Endothelial cell of umbilical vein (primary cell): ENCODE measurements around the gene DMWD. TPM values are rescaled to one million over a fixed set of nuclear protein-coding genes. Genes with fewer than 3 reads are reported as not detected.

Experiments
- BruUV-seq: library from RNA; stranded (reverse); fragments of 400-500 nt; replicated peaks from 2 replicates; lab custom pipeline; 2021; lab: Mats Ljungman, UMichigan
- CTCF ChIA-PET: fragments of 300-600, 350-600 bp; sonication (Branson Sonifier 250); formaldehyde crosslinking; loops from one replicate; lab custom pipeline; 2021; ENCODE audit warnings: antibody characterized with exemption, inconsistent platforms; lab: Charles Lee
- POLR2A ChIA-PET: fragments of 300-600, 350-600 bp; sonication (Branson Sonifier 250); formaldehyde crosslinking; loops from one replicate; lab custom pipeline; 2021; ENCODE audit warnings: antibody characterized with exemption, inconsistent platforms; lab: Charles Lee
- DNase-seq: peaks from one replicate; pipeline ENCODE4 v3.0.0-alpha.2; 2011; ENCODE audit warnings: low read depth, low spot score
- FAIRE-seq: peaks from 2 replicates; lab custom pipeline; 2011; peaks lifted over from hg19 to GRCh38; lab: Jason Lieb, UNC
- H2AFZ ChIP-seq: 2 replicates; pipeline ENCODE4 v1.6.0; 2012; ENCODE audit warnings: low read depth, low read length, control low read depth, inconsistent platforms
- H3K27ac ChIP-seq: 2 replicates; pipeline ENCODE4 v1.5.1; 2011; ENCODE audit warnings: low read depth, mild to moderate bottlenecking, control low read depth, low read length, moderate library complexity; ENCODE audit not compliant: insufficient read depth
- H3K27me3 ChIP-seq, 2 experiments: 2 replicates each; pipeline versions ENCODE4 v1.6.0 to v1.6.1; 2011; ENCODE audit warnings: low read length in 2 of 2, mixed read lengths in 1 of 2; ENCODE audit not compliant: control insufficient read depth in 2 of 2, insufficient read depth in 2 of 2
- H3K36me3 ChIP-seq, 2 experiments: 2 replicates in 1 of 2; 3 replicates in 1 of 2; pipeline ENCODE4 v1.5.1; 2011; ENCODE audit warnings: low read length in 2 of 2, mild to moderate bottlenecking in 1 of 2, moderate library complexity in 1 of 2; ENCODE audit not compliant: control insufficient read depth in 2 of 2, insufficient read depth in 2 of 2; ENCODE audit errors: extremely low read depth in 1 of 2
- H3K4me1 ChIP-seq: 3 replicates; pipeline ENCODE4 v1.5.1; 2011; ENCODE audit warnings: mild to moderate bottlenecking, low read length; ENCODE audit not compliant: control insufficient read depth, insufficient read depth; ENCODE audit errors: extremely low read depth
- H3K4me2 ChIP-seq: 2 replicates; pipeline ENCODE4 v1.6.1; 2011; ENCODE audit warnings: low read length, control low read depth, mixed read lengths; ENCODE audit not compliant: insufficient read depth
- H3K4me3 ChIP-seq, 3 experiments: fragments of 200-600 bp in 1 of 3; sonication (generic), shearing (Covaris generic) in 1 of 3; replicated peaks in 1 of 3; 2 replicates each; pipeline ENCODE4 v1.5.1; 2011 to 2016; ENCODE audit warnings: control low read depth in 3 of 3, low read length in 3 of 3, mild to moderate bottlenecking in 2 of 3, inconsistent platforms in 1 of 3, low read depth in 1 of 3, moderate library complexity in 1 of 3; ENCODE audit not compliant: insufficient read depth in 1 of 3
- H3K79me2 ChIP-seq: 2 replicates; pipeline ENCODE4 v1.6.0; 2012; ENCODE audit warnings: low read length, inconsistent platforms; ENCODE audit not compliant: control insufficient read depth, insufficient read depth
- H3K9ac ChIP-seq: replicated peaks from 2 replicates; pipeline ENCODE3; 2011; ENCODE audit warnings: low read length, control low read depth; ENCODE audit not compliant: insufficient read depth; ENCODE audit errors: extremely low read depth
- H3K9me1 ChIP-seq: replicated peaks from 3 replicates; pipeline ENCODE4 v1.6.0; 2011; ENCODE audit warnings: mild to moderate bottlenecking, low read length; ENCODE audit not compliant: control insufficient read depth, insufficient read depth; ENCODE audit errors: extremely low read depth
- H3K9me3 ChIP-seq: replicated peaks from 2 replicates; pipeline ENCODE4 v1.5.1; 2012; ENCODE audit warnings: low read length, inconsistent platforms; ENCODE audit not compliant: control insufficient read depth, insufficient read depth
- H4K20me1 ChIP-seq: replicated peaks from 2 replicates; pipeline ENCODE3; 2011; ENCODE audit warnings: mild to moderate bottlenecking, low read length; ENCODE audit not compliant: control insufficient read depth, insufficient read depth; ENCODE audit errors: extremely low read depth
- EZH2 ChIP-seq: IDR thresholded peaks from 2 replicates; pipeline ENCODE4 v1.6.1; 2012; ENCODE audit warnings: borderline replicate concordance, low read depth, mild to moderate bottlenecking, moderate library complexity, low read length, inconsistent platforms; ENCODE audit not compliant: severe bottlenecking
- FOS ChIP-seq: IDR thresholded peaks from 2 replicates; pipeline ENCODE4 v1.6.1; 2011; ENCODE audit warnings: mild to moderate bottlenecking, low read length, moderate library complexity, borderline replicate concordance; ENCODE audit not compliant: insufficient read depth
- JUN ChIP-seq: IDR thresholded peaks from 2 replicates; pipeline ENCODE4 v1.6.1; 2011; ENCODE audit warnings: borderline replicate concordance, low read depth; ENCODE audit not compliant: insufficient read length, insufficient read depth
- POLR2A ChIP-seq: IDR thresholded peaks from 2 replicates; pipeline ENCODE4 v1.6.1; 2012; ENCODE audit warnings: low read depth, mild to moderate bottlenecking, control low read depth, low read length
- POLR2AphosphoS5 ChIP-seq: IDR thresholded peaks from 2 replicates; pipeline ENCODE4 v1.6.1; 2012; ENCODE audit warnings: low read depth, mild to moderate bottlenecking, control low read depth, low read length, moderate library complexity; ENCODE audit not compliant: insufficient read depth
- dilution Hi-C: fragments of 300-500 bp; cut with MboI; formaldehyde crosslinking; loops from one replicate; pipeline ENCODE4 v1.15.0; 2019; ENCODE audit warnings: low sequenced_read_pairs; ENCODE audit not compliant: extremely low pct_ligation_motif_present
- intact Hi-C: fragments of 100-400 bp; cut with micrococcal nuclease; formaldehyde crosslinking; loops from one replicate; pipeline ENCODE4 v1.10.0; 2022
- polyA plus RNA-seq, 4 experiments: library from polyadenylated mRNA; depleted of rRNA in 3 of 4; stranded (reverse) in 3 of 4; unstranded in 1 of 4; fragments of >200 nt; gene quantifications; 2 replicates each; pipeline versions ENCODE4 v1.2.1 to v1.2.3, GENCODE V29; 2011 to 2012; ENCODE audit warnings: missing spikeins in 1 of 4
- total RNA-seq: library from RNA; stranded (reverse); gene quantifications from 2 replicates; pipeline ENCODE4 v1.2.3, GENCODE V29; 2021
- TF ChIP-seq, protein P1 (sequence below), 2 donors: IDR thresholded peaks; 1 replicate in 1 of 2; 2 replicates in 1 of 2; pipeline ENCODE4 v1.5.1; 2011; ENCODE audit warnings: low read length in 2 of 2, mild to moderate bottlenecking in 2 of 2, moderate library complexity in 2 of 2, control low read depth in 1 of 2, inconsistent platforms in 1 of 2, low read depth in 1 of 2; ENCODE audit not compliant: insufficient read depth in 1 of 2; ENCODE audit errors: extremely low read depth in 1 of 2
- TF ChIP-seq, protein P2 (sequence below): IDR thresholded peaks from 2 replicates; pipeline ENCODE4 v1.6.1; 2011; ENCODE audit not compliant: insufficient read depth, insufficient read length

Gene DMWD
- total and polyA plus RNA-seq, 2 donors (not counting 3 experiments of a cell fraction or from before 2014, with no cell fraction given): 36.9 to 81.1 TPM

DNA sequence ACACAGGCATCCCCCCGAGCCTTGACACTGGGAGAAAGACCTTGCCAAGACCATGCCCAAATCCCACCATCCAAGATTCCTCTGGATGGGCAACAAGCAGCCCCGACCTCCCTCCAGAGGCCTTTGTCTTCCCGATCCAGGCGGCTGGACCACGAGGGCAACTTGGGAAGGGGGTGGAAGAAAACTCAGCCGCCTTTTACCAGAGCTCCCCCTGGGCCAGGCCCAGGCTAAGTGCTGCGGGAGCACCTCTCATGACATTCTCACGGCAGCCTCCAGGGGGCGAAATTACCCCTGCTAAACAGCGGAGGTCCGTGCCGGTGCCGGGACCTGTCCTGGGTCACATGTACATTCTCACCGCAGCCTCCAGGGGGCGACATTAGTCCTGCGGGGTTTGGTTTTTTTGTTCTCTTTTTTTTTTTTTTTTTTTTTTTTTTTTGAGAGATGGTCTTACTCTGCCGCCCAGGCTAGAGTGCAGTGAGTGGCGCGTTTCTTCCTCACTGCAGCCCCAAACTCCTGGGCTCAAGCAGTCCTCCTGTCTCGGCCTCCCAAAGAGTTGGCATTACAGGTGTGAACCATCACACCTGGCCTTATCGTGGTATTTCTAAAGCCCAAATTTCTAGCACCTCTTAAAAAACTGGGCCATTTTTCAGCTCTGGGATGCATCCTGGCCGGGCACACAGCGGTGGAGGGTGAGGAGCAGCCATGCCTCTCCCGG lies 24.5 kb upstream of the DMWD start:
- ChIA-PET POLR2A (interaction anchor here (0.6 kb wide), 1 partner anchor 35 kb away, joined by 5 read pairs; the partner anchor contains the start of gene DMPK), CTCF (interaction anchor here (0.6 to 2.6 kb wide), 46 partner anchors 9 to 648 kb away, joined by 3 to 38 read pairs (median 6); partner anchors contain the start of genes CCDC61, DMPK, DMWD and FBXO46)
- peak; percentile 98 for FAIRE-seq
- intact Hi-C loops: loop anchor here (1.0 to 5.0 kb wide), 4 partner anchors 46 to 180 kb away; partner anchors contain the start of genes CCDC61, SIX5 and SYMPK
- no peak overlapping the region for H3K9ac ChIP-seq
- peaks cover 22% of the 10 kb centered on the region for H3K4me1 ChIP-seq
- no peaks in the 10 kb centered on the region for H3K9me3 ChIP-seq
- no peaks in the 10 kb centered on the region for H3K79me2 ChIP-seq
- H2AFZ ChIP-seq: no peak overlapping the region
- TF ChIP-seq POLR2A (peak; percentile 28), POLR2AphosphoS5 (no peak), FOS (no peak), JUN (no peak), EZH2 (no peak)
- TF ChIP-seq, protein P1, sequence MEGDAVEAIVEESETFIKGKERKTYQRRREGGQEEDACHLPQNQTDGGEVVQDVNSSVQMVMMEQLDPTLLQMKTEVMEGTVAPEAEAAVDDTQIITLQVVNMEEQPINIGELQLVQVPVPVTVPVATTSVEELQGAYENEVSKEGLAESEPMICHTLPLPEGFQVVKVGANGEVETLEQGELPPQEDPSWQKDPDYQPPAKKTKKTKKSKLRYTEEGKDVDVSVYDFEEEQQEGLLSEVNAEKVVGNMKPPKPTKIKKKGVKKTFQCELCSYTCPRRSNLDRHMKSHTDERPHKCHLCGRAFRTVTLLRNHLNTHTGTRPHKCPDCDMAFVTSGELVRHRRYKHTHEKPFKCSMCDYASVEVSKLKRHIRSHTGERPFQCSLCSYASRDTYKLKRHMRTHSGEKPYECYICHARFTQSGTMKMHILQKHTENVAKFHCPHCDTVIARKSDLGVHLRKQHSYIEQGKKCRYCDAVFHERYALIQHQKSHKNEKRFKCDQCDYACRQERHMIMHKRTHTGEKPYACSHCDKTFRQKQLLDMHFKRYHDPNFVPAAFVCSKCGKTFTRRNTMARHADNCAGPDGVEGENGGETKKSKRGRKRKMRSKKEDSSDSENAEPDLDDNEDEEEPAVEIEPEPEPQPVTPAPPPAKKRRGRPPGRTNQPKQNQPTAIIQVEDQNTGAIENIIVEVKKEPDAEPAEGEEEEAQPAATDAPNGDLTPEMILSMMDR (IDR thresholded peaks at IDR 0.05; ENCODE audit: extremely low read depth in 1 of 2, insufficient read depth in 1 of 2, low read depth in 1 of 2, low read length in 2 of 2): peak; percentile 98 to 100
- TF ChIP-seq, protein P2, sequence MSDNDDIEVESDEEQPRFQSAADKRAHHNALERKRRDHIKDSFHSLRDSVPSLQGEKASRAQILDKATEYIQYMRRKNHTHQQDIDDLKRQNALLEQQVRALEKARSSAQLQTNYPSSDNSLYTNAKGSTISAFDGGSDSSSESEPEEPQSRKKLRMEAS: peak; percentile 73
- H3K4me2 ChIP-seq: no peak overlapping the region
- no peaks in the 10 kb centered on the region for H3K9me1 ChIP-seq
- no peak overlapping the region for H3K4me3 ChIP-seq
- no peaks in the 10 kb centered on the region for H4K20me1 ChIP-seq
- dilution Hi-C loops: no loop called here
- peaks cover 3 to 11% of the 10 kb centered on the region in 2 experiments for H3K36me3 ChIP-seq
- BruUV-seq: no TSS peak
- no peak overlapping the region for H3K27ac ChIP-seq
- peak; percentile 95 for DNase-seq
- no peaks in the 10 kb centered on the region for H3K27me3 ChIP-seq
